Measurements from ENCODE around the gene IDUA.

IDUA gene

GRCh38 chr4:956531-957230 lies 30.2 kb upstream of the IDUA start:
- DNase-seq (ENCODE audit: low spot score) = no peak

DNA sequence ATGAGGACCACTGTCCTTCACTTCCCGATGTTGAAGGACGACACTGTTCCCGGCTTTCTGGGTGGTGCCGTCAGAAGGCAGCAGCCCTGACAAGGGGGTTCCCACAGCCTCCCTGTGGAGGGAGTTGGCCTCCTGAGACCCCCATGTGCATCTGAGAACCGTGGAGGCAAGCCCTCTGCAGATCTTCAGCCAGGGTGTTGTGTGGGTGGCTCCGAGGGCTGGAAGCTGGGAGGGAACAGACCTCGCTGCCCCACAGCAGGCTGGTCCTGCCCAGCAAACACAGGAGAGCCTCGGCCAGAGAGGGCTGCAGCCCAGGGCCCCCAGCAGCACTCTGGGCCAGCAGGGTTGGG lies 29.6 kb upstream of the IDUA start:
- no peak for DNase-seq (ENCODE audit: low spot score)

DNA sequence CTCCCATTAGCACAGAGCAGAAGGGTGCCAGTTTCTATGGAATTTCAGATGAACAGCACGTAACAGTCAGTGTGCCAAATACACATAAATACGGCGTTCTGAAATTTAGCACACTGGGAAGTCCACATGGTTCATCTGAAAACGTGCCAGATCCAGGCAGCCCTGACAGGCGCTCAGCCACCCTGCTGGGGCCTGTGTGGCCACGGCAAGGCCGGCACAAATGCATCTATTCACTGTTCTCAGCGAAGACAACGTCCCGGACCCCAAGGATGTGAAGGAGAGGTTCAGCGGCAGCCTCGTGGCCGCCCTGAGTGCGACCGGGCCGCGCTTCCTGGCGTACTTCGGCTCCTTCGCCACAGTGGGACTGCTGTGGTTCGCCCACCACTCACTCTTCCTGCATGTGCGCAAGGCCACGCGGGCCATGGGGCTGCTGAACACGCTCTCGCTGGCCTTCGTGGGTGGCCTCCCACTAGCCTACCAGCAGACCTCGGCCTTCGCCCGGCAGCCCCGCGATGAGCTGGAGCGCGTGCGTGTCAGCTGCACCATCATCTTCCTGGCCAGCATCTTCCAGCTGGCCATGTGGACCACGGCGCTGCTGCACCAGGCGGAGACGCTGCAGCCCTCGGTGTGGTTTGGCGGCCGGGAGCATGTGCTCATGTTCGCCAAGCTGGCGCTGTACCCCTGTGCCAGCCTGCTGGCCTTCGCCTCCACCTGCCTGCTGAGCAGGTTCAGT lies 29.1 kb upstream of the IDUA start:
- DNase-seq (ENCODE audit: low spot score) = no peak

DNA sequence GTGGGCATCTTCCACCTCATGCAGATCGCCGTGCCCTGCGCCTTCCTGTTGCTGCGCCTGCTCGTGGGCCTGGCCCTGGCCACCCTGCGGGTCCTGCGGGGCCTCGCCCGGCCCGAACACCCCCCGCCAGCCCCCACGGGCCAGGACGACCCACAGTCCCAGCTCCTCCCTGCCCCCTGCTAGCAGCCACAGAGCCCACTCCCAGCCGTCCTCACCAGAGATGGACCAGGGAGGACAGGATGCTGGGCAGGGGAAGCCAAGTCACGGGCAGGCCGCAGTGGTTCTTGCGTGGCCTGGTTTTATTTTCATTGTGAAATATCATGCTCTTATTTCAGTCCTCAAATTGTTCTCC lies 28.6 kb upstream of the IDUA start:
- DNase-seq (ENCODE audit: low spot score) = no peak

- DNase-seq (ENCODE audit: low spot score) = no peak
These were observed 28.0 kb upstream of the IDUA start for GRCh38 chr4:958696-959337.

- DNase-seq (ENCODE audit: low spot score) = no peak
These were observed 27.3 kb upstream of the IDUA start for GRCh38 chr4:959338-960139.

DNA sequence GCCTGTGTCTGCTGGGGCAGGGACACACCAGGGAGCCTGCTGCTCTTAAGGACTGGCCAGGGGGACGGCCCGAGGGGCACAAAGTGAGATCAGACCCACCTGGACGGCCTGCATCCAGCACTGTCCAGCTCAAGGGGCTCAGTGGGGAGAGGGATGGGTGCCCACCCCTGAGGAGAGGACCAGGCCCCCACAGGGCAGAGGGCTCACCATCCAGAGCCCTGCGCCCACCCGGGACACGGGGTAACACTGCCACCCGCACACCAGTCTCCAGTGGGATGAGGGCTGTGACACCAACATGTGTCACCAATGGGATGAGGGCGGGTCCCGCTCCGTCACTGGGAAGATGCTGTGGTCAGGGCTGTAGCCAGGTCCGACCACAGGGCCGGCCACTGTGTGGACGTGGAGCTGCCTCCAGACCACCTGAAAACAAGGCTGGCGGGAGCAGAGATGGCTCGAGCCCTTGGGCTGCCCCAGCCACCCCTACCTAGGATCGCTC lies 26.7 kb upstream of the IDUA start:
- no peak for DNase-seq (ENCODE audit: low spot score)

DNA sequence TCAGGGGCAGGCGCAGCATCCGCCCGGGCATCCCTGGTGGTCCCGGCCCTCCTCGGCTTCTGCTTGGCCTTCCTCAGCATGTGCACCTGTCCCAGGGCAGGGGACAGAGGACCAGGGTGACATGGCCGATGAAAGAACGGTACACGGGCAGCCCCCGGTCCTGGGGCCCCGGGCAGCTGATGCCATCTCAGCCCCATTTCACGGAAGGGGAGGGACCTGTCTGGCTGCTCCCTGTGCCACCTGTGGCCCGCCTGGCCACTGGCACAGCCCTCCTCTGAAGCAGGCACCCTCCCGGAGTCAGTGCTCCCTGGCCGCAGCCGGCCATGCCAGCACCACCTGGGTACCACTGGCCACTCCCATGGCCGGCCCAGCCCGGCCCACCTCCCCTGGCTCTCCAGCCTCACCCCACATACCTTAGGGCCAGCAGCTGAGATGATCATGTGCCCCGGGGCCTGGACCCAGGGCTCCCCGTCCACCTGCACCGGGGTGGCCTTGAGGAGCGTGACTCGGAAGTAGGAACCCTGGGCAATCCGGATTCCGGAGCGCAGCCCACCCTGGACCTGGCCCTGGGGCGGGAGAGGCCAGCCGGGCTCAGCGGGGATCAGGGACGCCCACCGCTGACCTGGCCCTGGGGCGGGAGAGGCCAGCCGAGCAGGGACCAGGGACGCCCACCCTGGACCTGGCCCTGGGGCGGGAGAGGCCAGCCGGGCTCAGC lies 26.1 kb upstream of the IDUA start:
- no peak for DNase-seq (ENCODE audit: low spot score)

DNA sequence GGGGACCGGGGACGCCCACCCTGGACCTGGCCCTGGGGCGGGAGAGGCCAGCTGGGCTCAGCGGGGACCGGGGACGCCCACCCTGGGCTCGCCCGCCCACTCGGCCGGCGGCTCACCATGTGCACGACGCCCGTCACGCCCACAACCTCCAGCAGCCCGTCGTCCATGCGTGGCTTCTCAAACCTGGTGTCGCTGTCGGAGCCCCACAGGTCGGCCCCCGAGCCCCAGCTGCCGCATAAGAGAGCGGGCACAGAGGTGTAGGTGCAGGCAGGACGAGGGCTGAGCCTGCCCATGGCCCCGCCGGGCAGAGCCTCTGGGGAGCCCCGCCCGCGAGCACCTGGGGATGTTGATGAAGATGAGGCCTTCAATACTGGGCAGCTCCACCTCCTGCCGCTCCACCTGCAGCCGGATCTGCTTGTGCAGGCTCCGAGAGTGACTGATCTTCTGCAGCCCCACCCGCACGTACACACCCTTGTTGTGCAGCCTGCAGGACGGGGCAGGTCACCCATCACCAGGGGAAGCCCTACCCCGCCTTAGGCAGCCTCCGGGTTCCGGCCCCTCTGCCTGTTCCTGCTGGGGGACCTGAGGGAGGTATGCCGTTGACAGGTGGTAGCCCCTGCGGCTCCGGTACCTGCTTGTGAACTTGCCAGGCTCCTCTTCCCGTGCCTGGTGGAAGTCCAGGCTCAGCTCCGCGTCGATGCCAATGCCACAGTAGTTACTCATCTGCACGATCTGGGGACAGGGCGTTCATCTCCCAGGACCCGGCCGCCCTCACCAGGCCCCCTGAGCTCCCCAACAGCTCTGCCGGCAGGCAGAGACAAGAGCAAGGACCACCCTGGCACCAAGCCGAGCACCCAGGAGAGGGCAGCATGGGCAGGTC lies 25.3 kb upstream of the IDUA start:
- no peak for DNase-seq (ENCODE audit: low spot score)

DNA sequence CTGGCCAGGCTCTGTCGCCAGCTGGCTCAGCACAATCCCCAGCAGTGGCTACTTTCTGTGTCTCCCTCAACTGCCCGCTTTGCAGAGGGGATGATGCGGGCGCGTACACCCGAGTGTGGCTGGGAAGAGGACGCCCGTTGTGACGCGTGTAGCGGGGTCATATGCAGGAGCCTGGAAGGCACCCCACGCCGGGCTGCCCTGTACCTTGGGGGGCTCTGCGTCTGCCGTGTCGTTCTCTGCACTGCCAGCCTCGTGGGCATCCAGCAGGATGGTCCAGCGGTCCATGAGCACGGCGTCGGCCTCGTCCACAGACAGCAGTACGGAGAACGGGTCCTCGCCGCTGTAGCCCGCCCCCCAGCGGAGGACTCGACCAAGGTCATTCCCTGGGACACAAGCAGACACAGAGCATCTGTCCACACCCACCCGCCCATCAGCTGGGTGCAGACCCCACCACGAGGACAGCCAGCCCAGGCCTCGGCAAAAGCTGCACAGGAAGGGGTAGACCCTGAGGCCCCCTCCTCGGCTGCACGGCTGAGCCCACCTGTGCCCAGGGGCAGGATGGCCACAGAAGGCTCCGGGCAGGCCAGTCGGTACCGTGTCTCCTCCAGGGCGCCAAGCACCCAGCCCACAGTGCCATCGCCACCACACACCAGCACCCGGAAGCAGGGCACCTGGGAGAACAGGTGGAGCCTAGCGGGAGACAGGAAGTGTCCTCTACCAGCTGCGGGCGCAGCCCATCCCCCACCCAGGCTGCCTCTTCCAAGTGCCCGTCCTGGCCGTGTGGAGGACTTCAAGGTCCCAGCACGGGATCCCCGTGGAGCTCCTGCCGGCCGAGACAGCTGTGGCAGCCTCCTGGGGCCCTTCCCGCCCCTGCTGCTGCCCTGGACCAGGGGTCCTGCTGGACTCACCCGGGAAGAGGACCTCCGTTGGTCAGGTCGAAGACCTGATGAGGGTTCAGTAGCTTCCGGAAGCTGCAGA lies 24.3 kb upstream of the IDUA start:
- DNase-seq (ENCODE audit: low spot score) = no peak

- DNase-seq (ENCODE audit: low spot score) = no peak
These were observed 23.3 kb upstream of the IDUA start for GRCh38 chr4:963276-964225.

DNA sequence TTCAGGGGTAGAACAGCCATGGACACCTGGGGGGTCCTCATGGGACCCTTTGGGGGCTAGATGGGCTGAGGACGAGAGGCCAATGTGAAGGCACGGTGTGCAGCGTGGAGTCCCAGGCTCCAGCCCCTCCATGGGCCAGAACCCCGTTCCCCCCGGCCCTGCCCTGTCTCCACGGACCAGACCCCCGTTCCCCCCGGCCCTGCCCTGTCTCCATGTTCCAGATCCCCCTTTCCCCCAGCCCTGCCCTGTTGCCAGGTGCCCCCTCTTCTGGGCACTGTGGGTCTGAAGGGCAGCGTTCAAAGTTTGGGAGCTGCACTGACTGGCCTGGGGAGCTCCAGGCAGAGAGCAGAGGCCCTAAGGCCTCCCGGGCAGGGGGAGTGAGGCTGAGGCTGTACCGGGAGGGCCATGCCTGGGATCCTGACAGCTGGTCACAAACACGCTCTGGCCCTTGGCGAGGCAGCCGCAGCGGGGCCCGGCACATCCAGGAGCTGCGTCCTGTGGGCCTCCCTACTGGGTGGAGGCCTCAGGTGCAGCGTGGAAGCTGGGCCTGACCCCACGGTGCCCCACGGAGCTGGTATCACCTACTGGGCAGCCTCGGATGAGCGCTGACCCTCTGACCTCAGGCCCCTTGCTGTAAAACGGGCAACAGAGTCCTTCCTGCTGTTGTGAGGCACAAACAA lies 22.4 kb upstream of the IDUA start:
- DNase-seq (ENCODE audit: low spot score) = no peak

GRCh38 chr4:965048-965765 lies 21.6 kb upstream of the IDUA start:
- no peak for DNase-seq (ENCODE audit: low spot score)

GRCh38 chr4:965766-966134 lies 21.1 kb upstream of the IDUA start:
- DNase-seq (ENCODE audit: low spot score) = no peak

GRCh38 chr4:966266-967112 lies 20.4 kb upstream of the IDUA start:
- no peak for DNase-seq (ENCODE audit: low spot score)
